Tibial nerve (tissue), 4 donors: ENCODE data around the gene VGLL3.

Experiments used
- CTCF ChIP-seq, 5 experiments: fragments of 200-600 bp in 3 of 5; fragments of 450-650 bp in 2 of 5; sonication (generic) in 3 of 5; IDR thresholded peaks; one replicate each; pipeline ENCODE4 v1.5.1; 2016 to 2019; ENCODE audit warnings: antibody characterized with exemption in 5 of 5, mild to moderate bottlenecking in 3 of 5, moderate library complexity in 2 of 5
- EP300 ChIP-seq, 2 donors: sonication (generic); formaldehyde crosslinking; IDR thresholded peaks; one replicate each; pipeline ENCODE4 v1.6.1; 2017; ENCODE audit warnings: antibody characterized with exemption in 2 of 2, mild to moderate bottlenecking in 1 of 2

- TF ChIP-seq CTCF (IDR thresholded peaks at IDR 0.05): no peak
- no peak for TF ChIP-seq EP300 (IDR thresholded peaks at IDR 0.05)
Measured at GRCh38 chr3:87033205-87033604, 42.3 kb upstream of the VGLL3 start.
